ENCODE measurements around the gene MSLN. TPM values are rescaled to one million over a fixed set of nuclear protein-coding genes. Genes with fewer than 3 reads are reported as not detected.

Gene MSLN
- total RNA-seq, 1 experiment from 2014 or later, result 0.73 TPM

GRCh38 chr16:729768-730665 lies 30.5 kb upstream of the MSLN start:
- H3K9me3 ChIP-seq (ENCODE audit: low read length), result no peaks in the 10 kb centered on the region
- H3K27me3 ChIP-seq (ENCODE audit: low read length), result no peaks in the 10 kb centered on the region
- peaks cover 3% of the 10 kb centered on the region for H3F3A ChIP-seq (ENCODE audit: low read length, unreplicated experiment)
- H3K36me3 ChIP-seq (ENCODE audit: low read depth, low read length), result no peaks in the 10 kb centered on the region; the same call in 1 of the 2 replicates
- ChIA-PET CTCF (no interaction called here), POLR2A (ENCODE audit: unreplicated experiment) (no interaction called here)
- no peak overlapping the region for H3K27ac ChIP-seq (ENCODE audit: low read length)
- peaks cover 8% of the 10 kb centered on the region; the same call in 1 of the 2 replicates for H3K4me1 ChIP-seq (ENCODE audit: insufficient read depth, low read length)
- H3K9ac ChIP-seq (ENCODE audit: low read length), result no peak overlapping the region
- H4K20me1 ChIP-seq (ENCODE audit: low read length), result no peaks in the 10 kb centered on the region
- BruUV-seq (replicated peaks), result no TSS peak
- no peak overlapping the region for H2AFZ ChIP-seq (ENCODE audit: low read length)
- 0 out of 2 replicates have a peak, but pooled peaks cover 9% of the 10 kb centered on the region for H3K79me2 ChIP-seq (ENCODE audit: low read length)
- DNase-seq (no peak), ATAC-seq (no peak)
- no peak overlapping the region for H3K4me2 ChIP-seq (ENCODE audit: low read length)
- intact Hi-C loops (cut with micrococcal nuclease), result no loop called here
- no peak for TF ChIP-seq EZH2 (IDR thresholded peaks at IDR 0.05; ENCODE audit: low read length, unreplicated experiment)
- TF ChIP-seq EZH2phosphoT487 (IDR thresholded peaks at IDR 0.05; ENCODE audit: borderline replicate concordance, low read length), result no peak
- no peak for TF ChIP-seq CTCF (conservative IDR thresholded peaks at IDR 0.05; ENCODE audit: low read depth, low read length)
- H3K9me2 ChIP-seq (replicated peaks; ENCODE audit: low read length), result no peaks in the 10 kb centered on the region
- H3K4me3 ChIP-seq (ENCODE audit: low read length), result peak overlapping the region; percentile 66; the same call in 1 of the 2 replicates

- H3K4me3 ChIP-seq (ENCODE audit: low read length), result no peak overlapping the region
- ChIA-PET CTCF (no interaction called here), POLR2A (ENCODE audit: unreplicated experiment) (no interaction called here)
- H3F3A ChIP-seq (ENCODE audit: low read length, unreplicated experiment), result peaks cover 3% of the 10 kb centered on the region
- no peak overlapping the region for H2AFZ ChIP-seq (ENCODE audit: low read length)
- no TSS peak for BruUV-seq (replicated peaks)
- no peaks in the 10 kb centered on the region for H4K20me1 ChIP-seq (ENCODE audit: low read length)
- intact Hi-C loops (cut with micrococcal nuclease), result no loop called here
- no peaks in the 10 kb centered on the region for H3K9me2 ChIP-seq (replicated peaks; ENCODE audit: low read length)
- TF ChIP-seq CTCF (conservative IDR thresholded peaks at IDR 0.05; ENCODE audit: low read depth, low read length) (no peak), EZH2phosphoT487 (IDR thresholded peaks at IDR 0.05; ENCODE audit: borderline replicate concordance, low read length) (no peak), EZH2 (IDR thresholded peaks at IDR 0.05; ENCODE audit: low read length, unreplicated experiment) (no peak)
- H3K9me3 ChIP-seq (ENCODE audit: low read length), result no peaks in the 10 kb centered on the region
- no peaks in the 10 kb centered on the region; the same call in 1 of the 2 replicates for H3K36me3 ChIP-seq (ENCODE audit: low read depth, low read length)
- no peaks in the 10 kb centered on the region for H3K27me3 ChIP-seq (ENCODE audit: low read length)
- no peak for ATAC-seq
- H3K4me2 ChIP-seq (ENCODE audit: low read length), result no peak overlapping the region
- H3K9ac ChIP-seq (ENCODE audit: low read length), result no peak overlapping the region
- no peak for DNase-seq
- H3K4me1 ChIP-seq (ENCODE audit: insufficient read depth, low read length), result peaks cover 8% of the 10 kb centered on the region; the same call in 1 of the 2 replicates
- H3K79me2 ChIP-seq (ENCODE audit: low read length), result 0 out of 2 replicates have a peak, but pooled peaks cover 9% of the 10 kb centered on the region
- H3K27ac ChIP-seq (ENCODE audit: low read length), result no peak overlapping the region
These were observed 29.6 kb upstream of the MSLN start for GRCh38 chr16:730666-731509.

Measured in PC-3 (cell line).